Measurements from ENCODE around the gene RALB. TPM values are rescaled to one million over a fixed set of nuclear protein-coding genes. Genes with fewer than 3 reads are reported as not detected.

The RALB gene
- polyA plus RNA-seq, 2 donors: 37.1 to 62.4 TPM

- H3K4me1 ChIP-seq (ENCODE audit: control insufficient read depth in 2 of 2, insufficient read depth in 2 of 2, low read length in 1 of 2): peaks cover 7% of the 10 kb centered on the region in 2 donors
- WGBS, 2 donors: 58 to 62% methylated on average over 10 of the region's 10 CpGs
- no peaks in the 10 kb centered on the region for H3K9me3 ChIP-seq (ENCODE audit: control insufficient read depth in 2 of 2, insufficient read depth in 1 of 2, low read depth in 1 of 2, low read length in 1 of 2)
- H3K27me3 ChIP-seq (ENCODE audit: control insufficient read depth in 1 of 2, insufficient read depth in 2 of 2, low read length in 2 of 2): no peaks in the 10 kb centered on the region
- H3K4me3 ChIP-seq (ENCODE audit: low read depth in 1 of 2, low read length in 2 of 2): no peak overlapping the region
- H3K36me3 ChIP-seq (ENCODE audit: control insufficient read depth in 2 of 2, insufficient read depth in 2 of 2, low read length in 1 of 2): no peaks in the 10 kb centered on the region
- H3K27ac ChIP-seq (ENCODE audit: low read depth in 2 of 2, low read length in 1 of 2): no peak overlapping the region
Measured at GRCh38 chr2:120210270-120210693, 42.4 kb upstream of the RALB start.

- Histone ChIP-seq H3K27me3 (ENCODE audit: control insufficient read depth in 1 of 2, insufficient read depth in 2 of 2, low read length in 2 of 2) (no peaks in the 10 kb centered on the region), H3K4me1 (ENCODE audit: control insufficient read depth in 2 of 2, insufficient read depth in 2 of 2, low read length in 1 of 2) (peaks cover 5 to 10% of the 10 kb centered on the region in 2 donors)
- WGBS, 2 donors: 96 to 98% methylated on average over 5 of the region's 5 CpGs
Measured at GRCh38 chr2:120218181-120218580, 34.5 kb upstream of the RALB start.

GRCh38 chr2:120219291-120219690 is 33.4 kb upstream of the RALB start:
- peaks cover 0 to 6% of the 10 kb centered on the region in 2 donors for H3K9me3 ChIP-seq (ENCODE audit: control insufficient read depth in 2 of 2, insufficient read depth in 1 of 2, low read depth in 1 of 2, low read length in 1 of 2)
- H3K27me3 ChIP-seq (ENCODE audit: control insufficient read depth in 1 of 2, insufficient read depth in 2 of 2, low read length in 2 of 2): no peaks in the 10 kb centered on the region
- no peaks in the 10 kb centered on the region for H3K36me3 ChIP-seq (ENCODE audit: control insufficient read depth in 2 of 2, insufficient read depth in 2 of 2, low read length in 1 of 2)
- WGBS, 2 donors: 96 to 98% methylated on average over 5 of the region's 5 CpGs
- no peak overlapping the region for H3K27ac ChIP-seq (ENCODE audit: low read depth in 2 of 2, low read length in 1 of 2)
- H3K4me1 ChIP-seq (ENCODE audit: control insufficient read depth in 2 of 2, insufficient read depth in 2 of 2, low read length in 1 of 2): peaks cover 11 to 12% of the 10 kb centered on the region in 2 donors
- H3K4me3 ChIP-seq (ENCODE audit: low read depth in 1 of 2, low read length in 2 of 2): no peak overlapping the region

More at GRCh38 chr2:120218181-120218580, 34.5 kb upstream of the RALB start:
- Histone ChIP-seq H3K9me3 (ENCODE audit: control insufficient read depth in 2 of 2, insufficient read depth in 1 of 2, low read depth in 1 of 2, low read length in 1 of 2) (peaks cover 0 to 6% of the 10 kb centered on the region in 2 donors), H3K27ac (ENCODE audit: low read depth in 2 of 2, low read length in 1 of 2) (no peak overlapping the region), H3K36me3 (ENCODE audit: control insufficient read depth in 2 of 2, insufficient read depth in 2 of 2, low read length in 1 of 2) (no peaks in the 10 kb centered on the region), H3K4me3 (ENCODE audit: low read depth in 1 of 2, low read length in 2 of 2) (no peak overlapping the region)

- Histone ChIP-seq H3K4me1 (ENCODE audit: control insufficient read depth in 2 of 2, insufficient read depth in 2 of 2, low read length in 1 of 2) (peaks cover 11 to 12% of the 10 kb centered on the region in 2 donors), H3K4me3 (ENCODE audit: low read depth in 1 of 2, low read length in 2 of 2) (no peak overlapping the region), H3K27ac (ENCODE audit: low read depth in 2 of 2, low read length in 1 of 2) (no peak overlapping the region), H3K9me3 (ENCODE audit: control insufficient read depth in 2 of 2, insufficient read depth in 1 of 2, low read depth in 1 of 2, low read length in 1 of 2) (peaks cover 0 to 6% of the 10 kb centered on the region in 2 donors), H3K27me3 (ENCODE audit: control insufficient read depth in 1 of 2, insufficient read depth in 2 of 2, low read length in 2 of 2) (no peaks in the 10 kb centered on the region), H3K36me3 (ENCODE audit: control insufficient read depth in 2 of 2, insufficient read depth in 2 of 2, low read length in 1 of 2) (no peaks in the 10 kb centered on the region)
- WGBS, 2 donors: 48 to 74% methylated on average over 5 of the region's 5 CpGs
Measured at GRCh38 chr2:120219766-120220165, 32.9 kb upstream of the RALB start.

GRCh38 chr2:120220756-120221155 is 31.9 kb upstream of the RALB start:
- WGBS, 2 donors: 78 to 90% methylated on average over 2 of the region's 2 CpGs

GRCh38 chr2:120221616-120222015 is 31.0 kb upstream of the RALB start:
- H3K9me3 ChIP-seq (ENCODE audit: control insufficient read depth in 2 of 2, insufficient read depth in 1 of 2, low read depth in 1 of 2, low read length in 1 of 2): peaks cover 0 to 6% of the 10 kb centered on the region in 2 donors
- no peaks in the 10 kb centered on the region for H3K36me3 ChIP-seq (ENCODE audit: control insufficient read depth in 2 of 2, insufficient read depth in 2 of 2, low read length in 1 of 2)
- H3K4me1 ChIP-seq (ENCODE audit: control insufficient read depth in 2 of 2, insufficient read depth in 2 of 2, low read length in 1 of 2): peaks cover 11 to 12% of the 10 kb centered on the region in 2 donors
- H3K27me3 ChIP-seq (ENCODE audit: control insufficient read depth in 1 of 2, insufficient read depth in 2 of 2, low read length in 2 of 2): no peaks in the 10 kb centered on the region
- WGBS, 2 donors: 91 to 94% methylated on average over 8 of the region's 8 CpGs
- H3K4me3 ChIP-seq (ENCODE audit: low read depth in 1 of 2, low read length in 2 of 2): no peak overlapping the region
- no peak overlapping the region for H3K27ac ChIP-seq (ENCODE audit: low read depth in 2 of 2, low read length in 1 of 2)

More at GRCh38 chr2:120220756-120221155, 31.9 kb upstream of the RALB start:
- Histone ChIP-seq H3K27ac (ENCODE audit: low read depth in 2 of 2, low read length in 1 of 2) (no peak overlapping the region), H3K9me3 (ENCODE audit: control insufficient read depth in 2 of 2, insufficient read depth in 1 of 2, low read depth in 1 of 2, low read length in 1 of 2) (peaks cover 0 to 6% of the 10 kb centered on the region in 2 donors), H3K27me3 (ENCODE audit: control insufficient read depth in 1 of 2, insufficient read depth in 2 of 2, low read length in 2 of 2) (no peaks in the 10 kb centered on the region), H3K4me3 (ENCODE audit: low read depth in 1 of 2, low read length in 2 of 2) (no peak overlapping the region), H3K36me3 (ENCODE audit: control insufficient read depth in 2 of 2, insufficient read depth in 2 of 2, low read length in 1 of 2) (no peaks in the 10 kb centered on the region), H3K4me1 (ENCODE audit: control insufficient read depth in 2 of 2, insufficient read depth in 2 of 2, low read length in 1 of 2) (peaks cover 11 to 12% of the 10 kb centered on the region in 2 donors)

- Histone ChIP-seq H3K27me3 (ENCODE audit: control insufficient read depth in 1 of 2, insufficient read depth in 2 of 2, low read length in 2 of 2) (no peaks in the 10 kb centered on the region), H3K9me3 (ENCODE audit: control insufficient read depth in 2 of 2, insufficient read depth in 1 of 2, low read depth in 1 of 2, low read length in 1 of 2) (peaks cover 0 to 6% of the 10 kb centered on the region in 2 donors), H3K4me1 (ENCODE audit: control insufficient read depth in 2 of 2, insufficient read depth in 2 of 2, low read length in 1 of 2) (peaks cover 11 to 12% of the 10 kb centered on the region in 2 donors), H3K27ac (ENCODE audit: low read depth in 2 of 2, low read length in 1 of 2) (peak overlapping the region; percentile 88 to 96), H3K4me3 (ENCODE audit: low read depth in 1 of 2, low read length in 2 of 2) (peak overlapping the region; percentile 41 to 71), H3K36me3 (ENCODE audit: control insufficient read depth in 2 of 2, insufficient read depth in 2 of 2, low read length in 1 of 2) (no peaks in the 10 kb centered on the region)
- 78 to 87% methylated on average over 40 to 49 of the region's 49 CpGs for WGBS, 2 donors
Measured at GRCh38 chr2:120222186-120223033, 30.2 kb upstream of the RALB start.

- Histone ChIP-seq H3K36me3 (ENCODE audit: control insufficient read depth in 2 of 2, insufficient read depth in 2 of 2, low read length in 1 of 2) (no peaks in the 10 kb centered on the region), H3K4me3 (ENCODE audit: low read depth in 1 of 2, low read length in 2 of 2) (peak within 1 kb of the TSS; percentile 41 to 71), H3K27ac (ENCODE audit: low read depth in 2 of 2, low read length in 1 of 2) (peak within 1 kb of the TSS; percentile 88 to 96), H3K9me3 (ENCODE audit: control insufficient read depth in 2 of 2, insufficient read depth in 1 of 2, low read depth in 1 of 2, low read length in 1 of 2) (peaks cover 0 to 6% of the 10 kb centered on the region in 2 donors), H3K27me3 (ENCODE audit: control insufficient read depth in 1 of 2, insufficient read depth in 2 of 2, low read length in 2 of 2) (no peaks in the 10 kb centered on the region), H3K4me1 (ENCODE audit: control insufficient read depth in 2 of 2, insufficient read depth in 2 of 2, low read length in 1 of 2) (peaks cover 11 to 12% of the 10 kb centered on the region in 2 donors)
- WGBS, 2 donors: 2 to 3% methylated on average over 97 to 108 of the region's 108 CpGs
Measured at GRCh38 chr2:120223034-120223912, 29.4 kb upstream of the RALB start, which contains the start of gene TMEM185B. Gene TMEM185B (minus strand): TSS chr2:120223400. CDS start chr2:120222976, 424 bp downstream.

- Histone ChIP-seq H3K4me3 (ENCODE audit: low read depth in 1 of 2, low read length in 2 of 2) (no peak overlapping the region), H3K9me3 (ENCODE audit: control insufficient read depth in 2 of 2, insufficient read depth in 1 of 2, low read depth in 1 of 2, low read length in 1 of 2) (peaks cover 0 to 6% of the 10 kb centered on the region in 2 donors), H3K36me3 (ENCODE audit: control insufficient read depth in 2 of 2, insufficient read depth in 2 of 2, low read length in 1 of 2) (no peaks in the 10 kb centered on the region), H3K27ac (ENCODE audit: low read depth in 2 of 2, low read length in 1 of 2) (peak overlapping the region in 1 of 2 donors; percentile 81), H3K27me3 (ENCODE audit: control insufficient read depth in 1 of 2, insufficient read depth in 2 of 2, low read length in 2 of 2) (no peaks in the 10 kb centered on the region), H3K4me1 (ENCODE audit: control insufficient read depth in 2 of 2, insufficient read depth in 2 of 2, low read length in 1 of 2) (peaks cover 11 to 12% of the 10 kb centered on the region in 2 donors)
- WGBS, 2 donors: 89 to 93% methylated on average over 13 of the region's 13 CpGs
Measured at GRCh38 chr2:120224256-120224655, 28.4 kb upstream of the RALB start.
